GM21529 (cell line): ENCODE data around the gene FERMT3.

Experiments used
- ATAC-seq: cut with Tn5 transposase; IDR thresholded peaks from one replicate; pipeline ENCODE4 v1.9.1; 2021; ENCODE audit not compliant: unreplicated experiment

The FERMT3 gene

DNA sequence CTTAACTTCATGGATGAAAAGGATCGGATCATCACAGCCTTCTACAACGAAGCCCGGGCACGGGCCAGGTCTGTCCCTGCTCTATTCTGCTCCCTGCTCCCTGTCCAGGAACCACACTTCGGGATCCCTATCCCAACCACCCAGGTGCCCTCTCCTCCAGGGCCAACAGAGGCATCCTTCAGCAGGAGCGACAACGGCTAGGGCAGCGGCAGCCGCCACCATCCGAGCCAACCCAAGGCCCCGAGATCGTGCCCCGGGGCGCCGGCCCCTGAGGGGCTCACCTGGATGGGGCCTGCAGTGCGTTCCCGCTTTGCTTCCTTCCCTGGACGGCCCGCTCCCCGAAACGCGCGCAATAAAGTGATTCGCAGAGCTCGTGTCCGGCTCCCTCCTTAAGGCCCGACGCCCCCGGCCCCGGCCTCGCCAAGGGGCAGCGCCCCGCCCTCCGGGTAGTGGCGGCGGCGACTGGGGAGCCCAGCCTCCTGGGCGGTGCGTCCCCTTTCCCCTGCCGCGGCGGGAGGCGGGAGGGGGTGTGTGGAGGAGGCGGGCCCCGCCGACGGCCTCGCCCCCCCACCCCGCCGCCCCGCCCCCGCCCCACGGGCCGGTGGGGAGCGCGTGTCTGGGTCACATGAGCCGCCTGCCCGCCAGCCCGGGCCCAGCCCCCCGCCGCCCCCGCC is 27.5 kb downstream of the FERMT3 start, which contains the start of gene VEGFB:
TSS of gene VEGFB (plus strand) at position 672 of the 674 bp plus-strand sequence. CDS start 250 bp downstream, outside the sequence.
- no peak for ATAC-seq

DNA sequence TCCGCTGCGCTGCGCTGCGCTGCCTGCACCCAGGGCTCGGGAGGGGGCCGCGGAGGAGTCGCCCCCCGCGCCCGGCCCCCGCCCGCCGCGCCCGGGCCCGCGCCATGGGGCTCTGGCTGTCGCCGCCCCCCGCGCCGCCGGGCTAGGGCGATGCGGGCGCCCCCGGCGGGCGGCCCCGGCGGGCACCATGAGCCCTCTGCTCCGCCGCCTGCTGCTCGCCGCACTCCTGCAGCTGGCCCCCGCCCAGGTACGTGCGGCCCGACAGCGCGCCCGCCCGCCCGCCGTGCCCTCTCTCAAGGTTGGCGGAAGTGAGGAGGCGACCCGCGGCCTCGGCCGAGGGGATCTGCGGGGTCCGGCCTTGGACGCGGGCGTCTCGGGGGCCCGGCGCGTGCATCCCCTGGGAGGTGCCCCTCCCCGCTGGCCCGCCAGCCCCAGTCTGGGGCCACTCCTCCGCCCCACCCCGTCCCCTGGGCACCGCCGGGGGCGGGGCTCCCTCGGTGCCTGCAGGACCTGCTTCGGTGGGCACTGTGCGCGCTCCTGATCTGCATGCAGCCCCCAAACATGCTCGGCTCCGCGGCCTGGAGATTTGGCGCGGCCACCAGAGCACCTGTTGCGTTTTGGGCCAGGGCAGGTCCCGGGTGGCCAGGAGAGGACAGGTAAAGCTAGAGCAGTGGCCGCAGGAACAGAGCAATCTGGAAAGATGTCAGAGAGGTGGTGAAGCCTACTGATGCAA is 28.3 kb downstream of the FERMT3 start:
- no peak for ATAC-seq

DNA sequence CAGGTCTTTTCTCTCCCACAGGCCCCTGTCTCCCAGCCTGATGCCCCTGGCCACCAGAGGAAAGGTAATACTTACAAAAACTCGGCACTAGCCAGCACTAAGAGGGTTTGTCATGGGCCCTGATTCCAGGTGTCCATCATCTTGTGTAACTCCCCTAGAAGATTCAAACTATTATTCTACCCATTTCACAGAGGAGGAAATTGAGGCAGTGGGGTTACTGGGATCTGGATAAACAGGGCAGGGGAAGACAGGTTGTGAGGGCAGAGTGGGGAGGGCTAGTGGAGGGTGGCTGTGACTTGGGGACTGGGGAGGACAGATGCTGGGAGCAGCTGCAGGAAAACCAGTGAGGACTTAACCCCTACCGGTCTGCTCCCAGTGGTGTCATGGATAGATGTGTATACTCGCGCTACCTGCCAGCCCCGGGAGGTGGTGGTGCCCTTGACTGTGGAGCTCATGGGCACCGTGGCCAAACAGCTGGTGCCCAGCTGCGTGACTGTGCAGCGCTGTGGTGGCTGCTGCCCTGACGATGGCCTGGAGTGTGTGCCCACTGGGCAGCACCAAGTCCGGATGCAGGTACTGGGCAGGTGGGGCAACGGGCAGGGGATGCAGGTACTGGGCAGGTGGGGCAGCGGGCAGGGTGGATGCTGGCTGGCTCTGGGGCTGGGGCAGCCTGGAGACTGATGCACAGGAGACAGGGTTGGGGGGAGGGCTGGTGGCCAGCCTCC is 29.1 kb downstream of the FERMT3 start:
- no peak for ATAC-seq

DNA sequence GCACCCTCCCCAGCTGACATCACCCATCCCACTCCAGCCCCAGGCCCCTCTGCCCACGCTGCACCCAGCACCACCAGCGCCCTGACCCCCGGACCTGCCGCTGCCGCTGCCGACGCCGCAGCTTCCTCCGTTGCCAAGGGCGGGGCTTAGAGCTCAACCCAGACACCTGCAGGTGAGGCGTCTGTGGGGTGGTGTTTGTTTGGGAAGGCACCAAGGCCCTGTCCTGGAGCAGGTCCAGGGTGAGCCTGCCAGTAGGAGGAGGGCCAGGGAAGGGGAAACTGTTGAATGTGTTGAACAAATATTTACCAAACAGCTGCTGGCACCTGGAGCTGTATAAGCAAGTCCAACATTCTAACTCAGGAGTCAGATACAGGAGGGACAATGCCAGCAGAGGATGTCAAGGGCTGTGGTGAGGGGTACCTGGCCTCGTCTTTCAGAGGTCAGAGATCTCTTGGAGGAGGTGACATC is 31.0 kb downstream of the FERMT3 start:
- ATAC-seq = no peak

DNA sequence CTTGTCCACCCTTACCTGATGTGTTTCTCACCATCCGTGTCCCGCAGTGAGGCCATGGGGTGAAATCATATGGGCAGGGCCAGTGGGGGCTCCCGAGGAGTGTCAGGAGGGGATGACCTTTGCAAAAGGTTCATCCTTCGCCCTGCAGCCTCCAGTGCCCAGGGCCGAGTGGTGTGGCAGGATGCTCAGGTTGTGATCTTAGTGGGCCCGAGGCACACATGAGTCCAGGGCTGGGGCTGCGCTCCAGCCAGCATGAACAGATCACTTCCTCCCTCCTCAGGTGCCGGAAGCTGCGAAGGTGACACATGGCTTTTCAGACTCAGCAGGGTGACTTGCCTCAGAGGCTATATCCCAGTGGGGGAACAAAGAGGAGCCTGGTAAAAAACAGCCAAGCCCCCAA is 31.6 kb downstream of the FERMT3 start:
- no peak for ATAC-seq

DNA sequence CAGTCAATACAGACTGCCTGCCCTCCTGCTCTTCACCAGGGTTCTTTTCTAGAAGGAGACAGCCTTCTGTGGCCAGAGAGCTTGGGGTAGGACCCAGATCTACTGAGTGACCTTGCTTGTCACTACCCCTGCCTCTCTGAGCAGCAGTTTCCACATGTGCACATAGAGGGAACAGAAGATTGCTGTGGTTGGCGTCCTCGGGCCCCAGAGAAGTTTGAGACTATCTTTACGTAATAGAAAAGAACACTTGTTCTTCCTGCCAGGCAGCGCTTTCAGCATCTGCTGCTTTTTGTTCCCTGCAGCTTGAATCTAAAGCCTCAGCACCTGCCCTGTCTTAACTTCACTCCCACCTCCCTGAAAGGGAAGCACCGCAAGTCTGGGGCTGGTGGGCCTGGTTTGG is 32.5 kb downstream of the FERMT3 start:
- no peak for ATAC-seq

DNA sequence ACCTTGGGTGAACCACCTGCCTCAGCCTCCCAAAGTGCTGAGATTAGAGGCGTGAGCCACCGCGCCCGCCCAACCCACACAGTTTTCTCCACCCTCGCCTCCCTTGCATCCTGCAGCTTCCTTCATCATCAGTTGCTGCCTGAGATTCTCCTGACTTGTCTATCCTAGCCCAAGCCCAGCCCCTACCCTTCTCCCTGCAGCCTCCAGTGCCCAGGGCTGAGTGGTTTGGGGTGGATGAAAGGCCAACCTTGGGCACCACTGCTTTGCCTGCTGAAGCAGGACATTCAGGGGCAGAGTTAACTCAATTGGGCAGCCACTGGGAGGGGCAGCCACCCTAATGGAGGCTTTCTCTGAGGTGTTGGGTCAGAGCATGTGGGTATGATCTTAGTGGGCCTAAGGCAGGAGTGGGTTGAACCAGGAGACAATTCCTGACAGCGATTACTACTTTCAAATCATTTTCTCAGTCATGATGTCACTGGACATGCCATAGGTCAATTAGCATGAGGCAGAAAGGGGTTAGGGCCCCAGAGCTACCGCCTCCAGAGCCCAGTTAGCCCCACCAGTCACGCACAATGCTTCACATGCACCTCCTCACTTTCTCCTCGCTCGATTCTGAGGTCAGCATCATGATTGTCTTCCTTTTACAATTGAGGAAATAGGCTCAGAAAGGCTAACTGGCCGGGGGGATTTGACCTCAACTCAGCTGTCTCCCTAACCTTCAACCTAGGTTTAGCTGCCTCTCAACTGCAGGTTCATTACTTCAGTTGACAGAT is 33.3 kb downstream of the FERMT3 start:
- ATAC-seq = peak; percentile 14

DNA sequence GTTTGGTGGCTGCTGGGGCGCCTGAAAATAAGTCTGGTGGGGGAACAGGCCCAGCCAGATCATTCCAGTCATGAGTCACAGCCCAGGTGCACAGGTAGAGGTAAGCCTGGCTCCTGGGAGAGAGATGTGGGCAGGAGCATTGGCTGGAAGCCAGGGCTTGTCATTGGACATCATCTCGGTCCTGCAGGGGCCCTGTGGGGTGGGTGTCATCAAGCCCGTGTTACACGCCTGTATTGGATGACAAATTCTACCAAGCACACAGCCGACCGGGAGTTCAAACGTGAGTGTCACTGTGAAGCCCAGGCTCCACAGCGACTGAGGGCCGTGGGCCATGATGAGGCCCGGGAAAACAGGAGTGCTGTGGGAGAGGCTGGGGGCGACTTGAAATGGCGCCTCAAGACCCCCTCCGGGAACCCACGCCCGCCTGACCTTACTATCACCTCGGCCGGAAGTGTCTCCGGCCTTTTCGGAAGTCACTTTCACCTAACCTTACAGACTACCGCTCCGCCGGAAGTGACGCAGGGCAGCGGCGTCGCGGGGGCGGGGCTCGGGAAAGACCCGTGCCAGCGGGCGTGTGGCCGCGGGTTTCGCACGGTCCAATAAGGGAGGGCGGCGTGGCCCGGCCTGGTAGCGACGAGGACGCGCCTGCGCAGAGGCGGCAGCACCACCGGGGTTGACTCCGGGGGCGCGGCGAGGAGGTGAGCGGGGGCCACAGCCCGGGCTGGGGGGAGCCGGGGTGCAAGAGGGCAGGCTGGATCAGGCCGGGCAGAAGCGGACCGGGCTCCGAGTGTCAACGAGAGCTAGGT is 34.1 kb downstream of the FERMT3 start, which contains the start of gene FKBP2:
TSS of gene FKBP2 (plus strand) at position 661 of the 806 bp plus-strand sequence. CDS start 1,293 bp downstream, outside the sequence.
- ATAC-seq = peak; percentile 37

DNA sequence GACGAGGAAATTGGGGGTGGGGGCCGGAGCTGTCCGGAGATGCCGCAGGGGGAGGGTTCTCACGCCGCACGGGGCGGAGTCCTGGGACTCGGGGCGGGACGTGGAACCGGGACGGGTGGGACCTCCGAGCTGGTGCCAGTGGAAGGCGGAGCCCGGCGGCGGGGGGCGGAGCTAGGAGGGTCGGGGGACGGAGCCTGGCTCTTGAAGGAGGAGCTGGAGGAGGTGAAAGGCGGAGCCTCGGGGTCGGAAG is 34.6 kb downstream of the FERMT3 start:
- peak; percentile 58 for ATAC-seq

DNA sequence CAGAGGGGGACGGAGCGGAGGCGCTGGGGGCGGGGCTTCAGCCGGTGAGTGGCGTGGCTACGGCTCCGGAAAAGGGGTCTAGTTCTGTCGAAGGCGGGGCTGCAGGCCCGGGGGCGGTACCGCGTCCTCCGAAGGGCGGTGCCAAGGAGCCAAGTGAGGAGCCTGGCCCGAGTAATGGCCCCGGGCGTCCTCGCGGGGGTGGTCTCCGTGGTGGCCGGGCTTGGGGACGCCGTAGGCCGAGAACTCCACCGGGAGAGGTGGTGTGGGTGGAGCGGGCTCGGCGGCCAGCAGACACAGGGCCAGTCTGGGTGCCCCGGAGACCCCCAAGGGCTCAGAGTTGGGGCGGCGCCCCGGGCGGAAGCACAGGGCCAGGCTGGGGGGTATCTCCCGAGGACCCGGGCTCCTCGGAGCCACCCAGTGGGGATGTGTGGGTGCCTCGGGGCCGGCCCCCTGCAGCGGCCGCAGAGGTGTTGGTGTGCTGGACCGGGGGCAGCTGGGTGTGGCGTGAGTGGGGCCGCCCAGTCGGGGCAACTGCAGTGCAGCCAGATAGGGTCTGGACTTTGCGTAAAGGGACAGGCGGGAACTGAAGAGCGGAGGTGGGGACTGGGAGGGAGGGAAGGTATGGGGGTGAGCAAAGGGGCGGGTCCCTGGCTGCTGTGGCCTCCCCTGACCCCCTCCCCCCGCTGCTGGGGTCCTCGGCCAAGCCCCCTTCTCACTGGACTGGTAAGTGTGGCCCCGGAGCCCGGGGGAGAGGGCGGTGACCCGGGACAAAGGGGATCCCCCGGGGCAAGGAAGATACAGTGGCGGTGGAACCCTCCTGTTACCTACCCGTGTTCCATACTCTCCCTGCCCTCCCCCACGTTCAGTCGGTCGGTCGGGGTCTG is 35.2 kb downstream of the FERMT3 start:
- peak; percentile 4 for ATAC-seq

DNA sequence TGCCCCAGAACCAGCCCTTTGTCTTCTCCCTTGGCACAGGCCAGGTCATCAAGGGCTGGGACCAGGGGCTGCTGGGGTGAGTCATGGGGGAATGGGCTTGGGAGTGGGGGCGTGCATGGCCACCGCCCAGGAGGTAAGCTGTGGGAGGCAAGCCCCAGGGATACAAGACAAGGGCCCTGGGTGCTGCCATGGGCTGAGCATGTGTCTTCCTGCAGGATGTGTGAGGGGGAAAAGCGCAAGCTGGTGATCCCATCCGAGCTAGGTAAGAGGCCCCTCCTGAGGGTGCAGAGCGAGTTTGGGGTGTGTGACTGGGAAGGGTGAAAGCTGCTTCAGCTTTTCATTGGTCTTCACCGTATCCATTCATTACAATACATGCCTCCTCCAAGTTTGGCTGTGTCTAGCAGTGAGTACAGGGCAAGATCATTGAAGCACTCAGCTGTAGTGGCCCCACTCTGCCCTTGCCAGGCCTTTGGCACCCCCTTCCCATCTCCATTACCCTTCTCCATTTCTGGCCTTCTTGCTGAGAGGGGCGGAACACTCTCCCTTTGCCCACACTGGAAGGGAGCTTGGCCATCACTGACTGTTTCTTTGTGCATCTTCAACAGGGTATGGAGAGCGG is 36.8 kb downstream of the FERMT3 start:
- ATAC-seq = no peak

DNA sequence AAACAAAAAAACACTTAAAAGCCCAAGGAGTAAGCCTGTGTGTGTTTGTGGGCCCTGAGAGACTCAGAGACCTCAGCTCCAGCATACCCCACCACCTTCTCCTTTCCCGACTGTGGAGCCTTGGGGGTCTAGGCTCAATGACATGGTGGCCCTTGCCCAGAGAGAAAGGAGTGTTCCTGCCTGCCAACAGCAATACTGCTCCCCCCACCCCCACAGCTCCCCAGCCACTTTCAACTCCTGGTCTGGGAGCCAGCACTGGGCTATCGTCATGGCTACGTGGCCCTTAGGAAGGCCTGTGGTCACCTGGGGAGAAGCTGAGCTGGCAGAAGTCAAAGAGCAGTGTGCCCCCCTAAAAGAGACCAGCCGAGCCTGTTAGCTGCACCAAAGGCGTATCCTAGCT is 37.6 kb downstream of the FERMT3 start:
- no peak for ATAC-seq

DNA sequence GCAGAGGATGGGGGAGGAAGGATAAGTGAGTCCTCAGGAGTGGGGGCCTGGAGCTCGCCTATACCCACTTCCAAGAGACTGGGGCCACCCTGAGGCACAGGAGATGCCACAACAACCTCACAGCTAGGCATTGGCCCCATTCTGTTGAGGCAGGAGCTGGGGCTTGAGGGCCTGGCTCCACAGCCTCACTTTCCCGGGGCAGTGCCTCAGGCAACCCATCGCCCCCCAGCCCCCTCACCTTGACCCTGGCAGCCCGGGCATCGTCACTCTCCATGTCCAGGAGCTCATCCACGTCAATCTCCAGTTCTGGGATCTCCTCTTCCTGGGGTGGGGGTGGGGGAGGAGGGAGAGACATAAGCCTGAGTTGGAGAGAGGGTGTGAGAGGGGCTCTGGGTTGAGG is 38.4 kb downstream of the FERMT3 start:
- no peak for ATAC-seq

DNA sequence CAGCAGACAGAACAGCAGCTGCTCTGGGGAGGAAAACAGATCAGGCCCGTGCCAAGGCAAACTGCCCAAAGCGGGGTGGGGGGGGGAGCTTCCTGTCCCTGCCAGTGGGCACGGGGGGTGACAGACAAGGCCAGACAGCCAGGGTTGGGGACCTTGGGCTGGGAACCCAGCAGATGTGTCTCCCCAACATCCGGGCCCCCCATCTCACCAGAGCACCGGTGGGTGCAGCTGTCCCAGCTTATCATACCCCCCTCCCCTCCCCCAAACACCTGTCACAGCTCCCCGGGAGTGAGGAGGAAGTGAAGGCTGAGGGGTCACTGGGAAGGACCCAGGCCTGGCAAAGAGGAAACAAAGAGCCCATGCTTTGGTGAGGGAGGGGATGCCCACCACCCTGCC is 38.9 kb downstream of the FERMT3 start:
- ATAC-seq = no peak

DNA sequence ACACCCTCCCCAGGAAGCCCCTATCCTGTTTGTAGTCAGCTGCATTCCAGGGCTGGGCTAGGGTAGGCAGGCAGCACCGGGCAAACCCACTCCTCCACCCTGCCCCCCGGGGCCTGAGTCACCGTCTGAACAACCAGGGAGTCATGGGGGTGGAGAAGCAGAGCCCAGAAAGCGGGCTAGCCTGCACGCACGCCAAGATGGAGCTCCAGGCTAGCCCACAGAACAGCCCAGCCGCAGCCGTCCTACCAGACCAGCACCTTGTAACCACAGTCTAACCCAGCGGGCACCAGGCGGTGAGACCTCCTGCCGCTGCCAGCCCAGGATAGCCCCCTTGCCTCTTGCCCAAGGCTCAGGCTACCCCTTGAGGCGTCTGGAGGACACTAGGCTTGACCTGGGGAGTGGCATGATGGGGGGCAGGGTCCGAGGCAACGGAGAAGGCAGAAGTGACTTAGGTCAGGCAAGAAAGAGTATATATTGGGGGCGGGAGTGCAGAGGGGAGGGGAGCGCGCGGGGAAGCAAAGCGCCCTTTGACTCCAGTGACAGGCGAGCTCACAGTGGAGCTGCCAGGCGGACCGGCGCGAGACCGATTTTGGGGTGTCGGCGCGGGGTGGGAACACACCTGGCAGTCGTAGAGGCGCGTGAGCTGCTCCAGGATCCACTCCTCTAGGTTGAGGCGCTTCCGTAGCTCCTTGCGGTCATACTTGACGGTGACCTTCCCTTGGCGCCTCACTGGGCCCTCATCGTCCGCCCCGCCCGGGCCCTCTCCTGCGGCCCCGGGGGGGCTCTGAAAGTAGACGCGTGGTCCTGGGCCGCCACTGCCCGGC is 39.5 kb downstream of the FERMT3 start:
- ATAC-seq = no peak

DNA sequence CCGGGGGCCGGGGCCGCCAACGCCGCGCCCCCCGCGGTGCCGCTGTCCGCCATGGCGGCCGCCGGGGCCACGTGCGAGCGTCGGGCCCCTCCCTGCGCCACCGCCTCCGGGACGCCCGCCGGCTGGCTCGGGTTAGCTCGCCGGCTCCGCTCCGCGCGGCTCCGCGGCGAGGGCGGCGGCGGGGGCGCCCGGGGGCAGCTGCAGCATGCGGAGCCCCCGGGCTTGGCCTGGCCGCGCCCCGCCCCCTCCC is 40.0 kb downstream of the FERMT3 start:
- peak; percentile 3 for ATAC-seq

DNA sequence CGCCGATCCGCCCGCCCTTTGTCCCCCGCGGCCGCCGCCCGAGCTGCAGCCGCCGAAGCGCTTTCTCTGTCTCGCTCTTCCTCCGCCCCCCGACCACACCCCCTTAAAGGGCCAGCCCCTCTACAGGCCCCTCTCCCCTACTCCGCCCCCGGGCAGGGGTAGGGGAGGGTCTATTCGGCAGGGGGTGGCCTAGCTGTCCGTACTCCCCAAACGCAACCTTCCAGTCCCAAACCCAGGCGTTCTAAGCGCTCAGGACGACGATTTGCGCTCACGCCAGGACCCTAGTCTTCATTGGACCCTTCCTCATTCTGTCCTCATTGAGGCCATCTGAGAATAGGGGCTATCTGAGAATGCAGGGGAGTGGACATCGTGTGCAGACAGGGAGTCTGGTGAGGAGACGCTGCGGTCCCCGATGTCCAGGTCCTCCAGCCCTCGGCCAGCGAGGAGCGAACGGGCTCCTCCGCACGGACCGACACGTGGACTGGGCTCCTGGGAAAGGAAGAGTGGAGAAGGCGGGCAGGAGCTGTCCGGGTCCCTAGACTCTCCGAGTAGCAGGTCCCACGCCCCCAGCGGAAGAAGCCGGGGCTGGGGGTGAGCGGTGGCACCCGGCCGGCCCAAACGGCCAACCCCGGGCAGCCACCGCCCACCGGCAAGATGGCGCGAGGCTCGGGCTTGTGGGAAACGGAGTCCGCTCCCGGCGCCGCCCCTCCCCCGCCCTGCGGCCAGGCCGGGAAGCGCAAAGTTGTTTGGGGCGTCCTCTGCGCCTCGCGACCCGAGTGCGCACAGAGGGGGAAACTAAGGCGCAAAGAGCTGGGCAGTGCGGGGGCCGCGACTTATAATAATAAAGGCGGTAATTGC is 40.6 kb downstream of the FERMT3 start, which contains the start of gene PPP1R14B:
TSS of gene PPP1R14B (minus strand) at position 73 of the 858 bp plus-strand sequence. CDS start 270 bp downstream, outside the sequence.
- peak; percentile 34 for ATAC-seq
